Measurements from ENCODE around the gene ATXN8OS.

ATXN8OS gene

DNA sequence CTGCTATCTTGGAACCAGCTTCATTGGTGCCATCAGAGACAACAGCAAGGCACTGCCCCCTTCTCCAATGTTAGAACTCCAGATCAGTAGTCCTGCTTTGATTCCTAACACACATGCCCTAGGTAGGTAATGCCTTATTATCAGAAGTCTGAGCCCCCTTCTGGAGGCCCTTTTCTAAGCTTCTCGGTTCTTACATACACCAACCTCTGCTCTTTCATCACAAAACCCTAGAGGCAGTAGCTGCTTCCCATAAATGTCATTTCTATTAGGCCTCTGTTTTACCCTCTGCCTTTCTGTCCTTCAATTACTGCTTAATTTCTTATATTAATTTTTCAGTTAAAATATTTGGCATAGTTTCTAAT is 66.0 kb downstream of the ATXN8OS start:
- H3K27me3 ChIP-seq (ENCODE audit: insufficient read depth, low read depth) = no peaks in the 10 kb centered on the region

DNA sequence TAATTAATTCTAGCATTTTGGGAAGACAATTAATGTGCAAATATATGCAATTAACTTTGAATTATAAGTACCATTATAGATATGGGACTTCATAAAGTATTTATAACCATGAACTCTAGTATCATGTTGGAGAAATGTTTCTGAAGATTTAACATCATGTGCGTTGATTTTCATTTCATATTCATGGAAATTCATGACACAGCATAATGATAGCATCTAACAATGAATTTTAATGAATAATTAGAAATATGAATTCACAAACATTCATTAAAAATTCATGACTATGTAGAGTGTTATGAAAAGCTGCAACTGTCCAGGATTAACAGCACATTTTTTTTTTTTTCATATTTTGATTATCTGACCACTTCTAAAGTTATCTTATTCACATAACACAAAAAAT is 70.7 kb downstream of the ATXN8OS start:
- TF ChIP-seq, protein P1, sequence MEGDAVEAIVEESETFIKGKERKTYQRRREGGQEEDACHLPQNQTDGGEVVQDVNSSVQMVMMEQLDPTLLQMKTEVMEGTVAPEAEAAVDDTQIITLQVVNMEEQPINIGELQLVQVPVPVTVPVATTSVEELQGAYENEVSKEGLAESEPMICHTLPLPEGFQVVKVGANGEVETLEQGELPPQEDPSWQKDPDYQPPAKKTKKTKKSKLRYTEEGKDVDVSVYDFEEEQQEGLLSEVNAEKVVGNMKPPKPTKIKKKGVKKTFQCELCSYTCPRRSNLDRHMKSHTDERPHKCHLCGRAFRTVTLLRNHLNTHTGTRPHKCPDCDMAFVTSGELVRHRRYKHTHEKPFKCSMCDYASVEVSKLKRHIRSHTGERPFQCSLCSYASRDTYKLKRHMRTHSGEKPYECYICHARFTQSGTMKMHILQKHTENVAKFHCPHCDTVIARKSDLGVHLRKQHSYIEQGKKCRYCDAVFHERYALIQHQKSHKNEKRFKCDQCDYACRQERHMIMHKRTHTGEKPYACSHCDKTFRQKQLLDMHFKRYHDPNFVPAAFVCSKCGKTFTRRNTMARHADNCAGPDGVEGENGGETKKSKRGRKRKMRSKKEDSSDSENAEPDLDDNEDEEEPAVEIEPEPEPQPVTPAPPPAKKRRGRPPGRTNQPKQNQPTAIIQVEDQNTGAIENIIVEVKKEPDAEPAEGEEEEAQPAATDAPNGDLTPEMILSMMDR (conservative IDR thresholded peaks at IDR 0.05; ENCODE audit: low read depth, low read length) = no peak
- H3K79me2 ChIP-seq (ENCODE audit: insufficient read depth, low read depth) = no peaks in the 10 kb centered on the region
- no peaks in the 10 kb centered on the region for H3K27me3 ChIP-seq (ENCODE audit: insufficient read depth, low read depth)
- H3K36me3 ChIP-seq (ENCODE audit: insufficient read depth) = no peaks in the 10 kb centered on the region
- no peak overlapping the region for H2AFZ ChIP-seq (ENCODE audit: low read depth)
- no peaks in the 10 kb centered on the region for H4K20me1 ChIP-seq (ENCODE audit: insufficient read depth)
- no peak overlapping the region for H3K4me3 ChIP-seq (IDR thresholded peaks at IDR 0.05; ENCODE audit: insufficient read depth, low read depth, low read length)
- H3K4me2 ChIP-seq = no peak overlapping the region
- H3K27ac ChIP-seq = no peak overlapping the region
- H3K9ac ChIP-seq = no peak overlapping the region
- H3K4me1 ChIP-seq (ENCODE audit: low read depth, poor library complexity, severe bottlenecking) = no peaks in the 10 kb centered on the region

More for the DNA sequence above, 66.0 kb downstream of the ATXN8OS start:
- no peak overlapping the region for H2AFZ ChIP-seq (ENCODE audit: low read depth)
- no peaks in the 10 kb centered on the region for H3K4me1 ChIP-seq (ENCODE audit: low read depth, poor library complexity, severe bottlenecking)
- H3K9ac ChIP-seq = no peak overlapping the region
- no peak overlapping the region for H3K4me2 ChIP-seq
- H3K27ac ChIP-seq = no peak overlapping the region
- H3K36me3 ChIP-seq (ENCODE audit: insufficient read depth) = no peaks in the 10 kb centered on the region
- no peak overlapping the region for H3K4me3 ChIP-seq (IDR thresholded peaks at IDR 0.05; ENCODE audit: insufficient read depth, low read depth, low read length)
- H4K20me1 ChIP-seq (ENCODE audit: insufficient read depth) = no peaks in the 10 kb centered on the region
- no peaks in the 10 kb centered on the region for H3K79me2 ChIP-seq (ENCODE audit: insufficient read depth, low read depth)
- TF ChIP-seq, protein P1 (conservative IDR thresholded peaks at IDR 0.05; ENCODE audit: low read depth, low read length) = no peak

Measured in KMS-11 (cell line).